Activated CD4-positive, alpha-beta T cell treated with anti-CD3 and anti-CD28 coated beads, Interleukin-2, amount 50 U/mL, for 4 hours (primary cell): ENCODE measurements around the gene CCDC85C.
"Not testable (repeated sequence)": the region's sequence is repeated elsewhere in the genome, so short reads cannot be mapped to it uniquely, and the experiment has no call there.

Experiments
- DNase-seq, 2 experiments: peaks; one replicate each; pipeline ENCODE4 v3.0.0-alpha.2; 2020

CCDC85C gene

GRCh38 chr14:99603471-99604277 lies at the start of gene CCDC85C:
CCDC85C (minus strand) TSS chr14:99604207; CDS start chr14:99603959, 248 bp downstream.
- peak; percentile 33 to 34 for DNase-seq

- no peak for DNase-seq
These were observed 48.1 kb upstream of the CCDC85C start for GRCh38 chr14:99651953-99652746.

- DNase-seq: no peak
These were observed 46.2 kb upstream of the CCDC85C start for GRCh38 chr14:99650189-99650588.

GRCh38 chr14:99649643-99650042 lies 45.6 kb upstream of the CCDC85C start:
- no peak for DNase-seq

- DNase-seq: no peak
These were observed 45.2 kb upstream of the CCDC85C start for GRCh38 chr14:99649219-99649618.

- DNase-seq: no peak
These were observed 44.2 kb upstream of the CCDC85C start for GRCh38 chr14:99648027-99648784.

GRCh38 chr14:99647411-99647810 lies 43.4 kb upstream of the CCDC85C start:
- DNase-seq: no peak

- no peak for DNase-seq
These were observed 41.8 kb upstream of the CCDC85C start for GRCh38 chr14:99645545-99646505.

GRCh38 chr14:99644723-99645544 lies 40.9 kb upstream of the CCDC85C start, which contains the start of gene HHIPL1:
HHIPL1 (plus strand) TSS chr14:99645129; CDS start chr14:99645208, 79 bp downstream.
- no peak for DNase-seq

GRCh38 chr14:99644035-99644587 lies 40.1 kb upstream of the CCDC85C start:
- DNase-seq: no peak

GRCh38 chr14:99643343-99643742 lies 39.3 kb upstream of the CCDC85C start:
- DNase-seq: no peak

GRCh38 chr14:99642771-99643170 lies 38.8 kb upstream of the CCDC85C start:
- not testable (repeated sequence) for DNase-seq

GRCh38 chr14:99637624-99638023 lies 33.6 kb upstream of the CCDC85C start:
- DNase-seq: no peak

GRCh38 chr14:99636487-99636886 lies 32.5 kb upstream of the CCDC85C start:
- no peak for DNase-seq

GRCh38 chr14:99635116-99635515 lies 31.1 kb upstream of the CCDC85C start:
- no peak for DNase-seq

GRCh38 chr14:99634443-99634842 lies 30.4 kb upstream of the CCDC85C start:
- DNase-seq: no peak

- no peak for DNase-seq
These were observed 29.9 kb upstream of the CCDC85C start for GRCh38 chr14:99633918-99634317.

GRCh38 chr14:99633141-99633540 lies 29.1 kb upstream of the CCDC85C start:
- no peak for DNase-seq

- DNase-seq: no peak
These were observed 28.5 kb upstream of the CCDC85C start for GRCh38 chr14:99632410-99633035.

GRCh38 chr14:99630202-99630601 lies 26.2 kb upstream of the CCDC85C start:
- DNase-seq: no peak
